GM18505 (cell line): ENCODE data around the gene ADAR.
"Not testable (repeated sequence)": the region's sequence is repeated elsewhere in the genome, so short reads cannot be mapped to it uniquely, and the experiment has no call there.

Source experiments
- ATAC-seq: cut with Tn5 transposase; IDR thresholded peaks from one replicate; pipeline ENCODE4 v1.9.1; 2021; ENCODE audit not compliant: unreplicated experiment
- POLR2A ChIP-seq: IDR thresholded peaks from 4 replicates; pipeline ENCODE4 v1.6.1; 2011; ENCODE audit warnings: borderline replicate concordance; ENCODE audit not compliant: insufficient read depth, insufficient read length; ENCODE audit errors: extremely low read depth

ADAR gene, protein sequence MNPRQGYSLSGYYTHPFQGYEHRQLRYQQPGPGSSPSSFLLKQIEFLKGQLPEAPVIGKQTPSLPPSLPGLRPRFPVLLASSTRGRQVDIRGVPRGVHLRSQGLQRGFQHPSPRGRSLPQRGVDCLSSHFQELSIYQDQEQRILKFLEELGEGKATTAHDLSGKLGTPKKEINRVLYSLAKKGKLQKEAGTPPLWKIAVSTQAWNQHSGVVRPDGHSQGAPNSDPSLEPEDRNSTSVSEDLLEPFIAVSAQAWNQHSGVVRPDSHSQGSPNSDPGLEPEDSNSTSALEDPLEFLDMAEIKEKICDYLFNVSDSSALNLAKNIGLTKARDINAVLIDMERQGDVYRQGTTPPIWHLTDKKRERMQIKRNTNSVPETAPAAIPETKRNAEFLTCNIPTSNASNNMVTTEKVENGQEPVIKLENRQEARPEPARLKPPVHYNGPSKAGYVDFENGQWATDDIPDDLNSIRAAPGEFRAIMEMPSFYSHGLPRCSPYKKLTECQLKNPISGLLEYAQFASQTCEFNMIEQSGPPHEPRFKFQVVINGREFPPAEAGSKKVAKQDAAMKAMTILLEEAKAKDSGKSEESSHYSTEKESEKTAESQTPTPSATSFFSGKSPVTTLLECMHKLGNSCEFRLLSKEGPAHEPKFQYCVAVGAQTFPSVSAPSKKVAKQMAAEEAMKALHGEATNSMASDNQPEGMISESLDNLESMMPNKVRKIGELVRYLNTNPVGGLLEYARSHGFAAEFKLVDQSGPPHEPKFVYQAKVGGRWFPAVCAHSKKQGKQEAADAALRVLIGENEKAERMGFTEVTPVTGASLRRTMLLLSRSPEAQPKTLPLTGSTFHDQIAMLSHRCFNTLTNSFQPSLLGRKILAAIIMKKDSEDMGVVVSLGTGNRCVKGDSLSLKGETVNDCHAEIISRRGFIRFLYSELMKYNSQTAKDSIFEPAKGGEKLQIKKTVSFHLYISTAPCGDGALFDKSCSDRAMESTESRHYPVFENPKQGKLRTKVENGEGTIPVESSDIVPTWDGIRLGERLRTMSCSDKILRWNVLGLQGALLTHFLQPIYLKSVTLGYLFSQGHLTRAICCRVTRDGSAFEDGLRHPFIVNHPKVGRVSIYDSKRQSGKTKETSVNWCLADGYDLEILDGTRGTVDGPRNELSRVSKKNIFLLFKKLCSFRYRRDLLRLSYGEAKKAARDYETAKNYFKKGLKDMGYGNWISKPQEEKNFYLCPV

DNA sequence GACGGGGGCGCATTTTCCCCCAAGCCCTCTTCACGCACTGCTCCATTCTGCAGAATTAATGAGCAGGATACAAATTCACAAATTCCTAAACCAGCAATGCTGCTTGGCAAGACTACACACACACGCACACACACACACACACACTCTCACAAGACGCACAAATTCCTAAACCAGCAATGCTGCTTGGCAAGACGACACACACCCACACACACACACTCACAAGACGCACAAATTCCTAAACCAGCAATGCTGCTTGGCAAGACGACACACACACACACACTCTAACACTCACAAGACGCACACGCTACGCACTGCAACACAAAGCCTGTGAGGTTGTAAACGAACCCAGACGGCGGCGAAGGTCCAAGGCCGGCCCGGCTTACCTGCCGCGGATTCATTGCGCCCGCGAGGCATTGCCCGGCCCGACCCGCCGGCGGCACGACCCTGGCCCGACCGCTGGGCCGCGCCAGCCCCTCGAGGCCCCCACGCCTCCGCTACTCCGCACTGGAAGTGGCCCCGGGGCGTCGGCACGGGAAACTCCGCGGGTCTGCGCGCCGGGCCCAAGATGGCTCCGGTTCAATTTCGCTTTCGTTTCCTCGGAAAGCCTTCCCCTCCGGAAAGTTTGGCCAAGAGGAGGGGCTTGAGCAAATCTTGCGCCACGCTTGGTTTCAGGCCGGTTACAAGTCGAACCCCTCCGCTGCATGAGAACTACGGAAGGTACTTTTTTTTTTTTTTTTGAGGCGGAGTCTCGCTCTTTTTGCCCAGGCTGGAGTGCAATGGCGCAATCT lies at the start of gene ADAR:
ADAR (minus strand) TSS at position 578 of the 788 bp plus-strand sequence; CDS start at position 398, 180 bp downstream.
- TF ChIP-seq POLR2A: peak; percentile 81

DNA sequence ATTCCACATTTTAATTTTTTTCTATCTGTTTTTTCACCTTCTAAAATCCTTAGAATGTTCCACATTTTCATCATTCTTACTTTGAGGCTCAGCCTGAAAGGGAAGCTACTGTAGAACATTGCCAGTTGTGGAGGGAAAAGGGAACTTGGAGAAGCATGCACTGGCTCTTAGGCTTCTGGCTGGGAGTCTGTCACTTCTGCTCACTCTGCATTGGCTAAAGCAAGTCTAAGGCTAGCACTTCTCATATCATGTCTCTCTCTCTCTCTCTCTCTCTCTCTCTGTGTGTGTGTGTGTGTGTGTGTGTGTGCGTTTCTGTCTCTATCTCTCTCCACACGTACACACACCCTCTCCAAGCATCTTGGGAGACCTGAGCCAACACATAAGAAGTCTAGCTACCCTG lies 49.6 kb upstream of the ADAR start:
- no peak for TF ChIP-seq POLR2A
- ATAC-seq: no peak

More for the DNA sequence above, at the start of gene ADAR:
- peak; percentile 53 for ATAC-seq

DNA sequence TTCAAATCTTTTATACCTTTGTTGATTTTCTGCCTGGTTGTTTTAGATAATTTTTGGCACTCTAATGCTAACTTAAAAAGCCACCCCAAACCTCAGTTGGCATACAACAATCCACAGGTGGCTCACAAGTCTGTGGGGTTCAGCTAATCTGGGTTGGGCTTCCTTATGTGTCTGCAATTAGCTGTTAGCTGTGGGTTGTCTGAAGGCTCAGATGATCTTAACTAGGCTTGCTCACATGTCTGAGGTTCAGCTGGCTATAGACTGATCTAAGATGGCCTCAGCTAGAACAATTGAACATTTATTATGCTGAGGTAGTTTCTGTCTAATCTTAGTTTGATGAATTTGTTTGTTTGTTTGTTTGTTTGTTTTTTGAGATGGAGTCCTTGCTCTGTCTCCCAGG lies 44.9 kb upstream of the ADAR start:
- ATAC-seq: no peak
- TF ChIP-seq POLR2A: no peak

DNA sequence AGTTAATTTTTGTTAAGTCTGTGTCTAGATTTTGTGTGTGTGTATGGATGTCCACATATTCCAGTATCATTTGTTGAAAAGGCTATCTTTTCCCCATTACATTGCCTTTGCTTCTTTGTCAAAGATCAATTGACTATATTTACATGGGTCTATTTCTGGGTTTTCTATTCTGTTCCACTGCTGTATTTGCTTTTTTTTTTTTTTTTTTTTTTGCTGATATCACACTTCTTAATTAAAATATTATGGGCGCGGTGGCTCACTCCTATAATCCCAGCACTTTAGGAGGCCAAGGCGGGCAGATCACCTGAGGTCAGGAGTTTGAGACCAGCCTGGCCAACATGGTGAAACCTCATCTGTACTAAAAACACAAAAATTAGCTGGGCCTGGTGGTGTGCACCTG lies 36.7 kb upstream of the ADAR start:
- not testable (repeated sequence) for ATAC-seq

DNA sequence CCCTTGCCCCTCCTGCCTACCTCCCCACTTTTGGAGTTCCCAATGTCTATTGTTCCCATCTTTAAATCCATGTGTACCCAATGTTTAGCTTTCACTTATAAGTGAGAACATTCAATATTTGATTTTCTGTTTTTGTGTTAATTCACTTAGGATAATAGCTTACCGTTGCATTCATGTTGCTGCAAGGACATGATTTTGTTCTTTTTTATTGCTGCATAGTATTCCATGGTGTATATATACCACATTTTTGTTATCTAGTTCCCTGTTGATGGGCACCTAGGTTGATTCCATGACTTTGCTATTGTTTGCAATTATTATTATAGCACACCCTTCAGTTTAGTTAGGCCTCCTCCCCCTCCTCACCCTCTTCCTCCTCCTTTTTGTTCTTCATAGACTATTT lies 33.5 kb upstream of the ADAR start:
- TF ChIP-seq POLR2A: no peak
- no peak for ATAC-seq

DNA sequence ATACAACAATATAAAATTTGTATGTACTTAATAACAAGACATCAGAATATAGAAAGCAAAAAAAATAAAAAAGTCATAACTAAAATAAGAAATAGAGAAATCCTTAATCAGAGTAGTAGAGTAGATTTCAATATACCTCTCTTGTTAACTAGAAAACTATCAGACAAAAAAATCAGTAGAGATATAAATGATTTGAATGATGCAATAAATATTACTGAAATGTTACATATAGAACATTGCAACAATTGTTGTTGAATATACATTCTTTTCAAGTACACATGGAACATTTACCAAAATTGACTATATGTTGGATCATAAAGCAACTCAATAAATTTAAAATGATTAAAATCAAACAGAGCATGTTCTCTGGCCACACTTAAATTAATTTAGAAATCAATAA lies 31.9 kb upstream of the ADAR start:
- ATAC-seq: no peak
- no peak for TF ChIP-seq POLR2A

DNA sequence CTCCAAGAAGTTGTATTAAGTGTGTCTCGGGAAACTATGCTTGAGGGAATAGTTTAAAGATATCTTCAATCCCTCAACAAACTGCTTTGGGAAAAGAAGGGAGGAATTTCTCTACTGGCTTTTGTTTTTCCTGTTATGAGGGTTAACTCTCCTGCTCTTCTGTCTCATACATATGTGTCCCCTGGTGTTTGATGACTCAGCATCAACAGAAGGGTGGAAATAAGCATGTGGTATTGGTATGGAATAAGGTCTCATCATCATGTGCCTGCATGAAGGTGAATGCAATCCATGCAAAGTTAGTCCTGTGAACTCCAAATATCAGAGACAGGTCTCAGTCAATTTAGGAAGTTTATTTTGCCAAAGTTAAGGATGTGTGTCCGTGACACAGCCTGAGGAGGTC lies 27.2 kb upstream of the ADAR start:
- no peak for ATAC-seq
- no peak for TF ChIP-seq POLR2A

DNA sequence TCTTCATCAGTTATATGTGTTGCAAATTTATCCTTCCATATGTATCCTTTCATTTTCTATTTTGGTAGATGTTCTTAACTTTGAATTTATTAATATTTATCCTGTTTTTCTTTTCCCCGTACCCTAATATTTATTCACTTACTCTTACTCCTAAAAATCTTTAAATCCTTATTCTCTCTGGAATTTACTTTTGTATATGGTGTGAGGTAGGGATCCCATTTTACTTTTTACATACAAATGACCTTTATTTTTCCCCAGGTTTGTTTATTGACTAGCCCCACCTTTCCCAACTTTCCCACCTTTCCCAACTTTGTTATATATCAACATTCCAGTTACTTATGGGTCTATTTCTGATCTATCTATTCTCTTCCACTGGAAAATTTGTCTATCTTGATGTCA lies 21.7 kb upstream of the ADAR start:
- no peak for TF ChIP-seq POLR2A
- ATAC-seq: no peak

DNA sequence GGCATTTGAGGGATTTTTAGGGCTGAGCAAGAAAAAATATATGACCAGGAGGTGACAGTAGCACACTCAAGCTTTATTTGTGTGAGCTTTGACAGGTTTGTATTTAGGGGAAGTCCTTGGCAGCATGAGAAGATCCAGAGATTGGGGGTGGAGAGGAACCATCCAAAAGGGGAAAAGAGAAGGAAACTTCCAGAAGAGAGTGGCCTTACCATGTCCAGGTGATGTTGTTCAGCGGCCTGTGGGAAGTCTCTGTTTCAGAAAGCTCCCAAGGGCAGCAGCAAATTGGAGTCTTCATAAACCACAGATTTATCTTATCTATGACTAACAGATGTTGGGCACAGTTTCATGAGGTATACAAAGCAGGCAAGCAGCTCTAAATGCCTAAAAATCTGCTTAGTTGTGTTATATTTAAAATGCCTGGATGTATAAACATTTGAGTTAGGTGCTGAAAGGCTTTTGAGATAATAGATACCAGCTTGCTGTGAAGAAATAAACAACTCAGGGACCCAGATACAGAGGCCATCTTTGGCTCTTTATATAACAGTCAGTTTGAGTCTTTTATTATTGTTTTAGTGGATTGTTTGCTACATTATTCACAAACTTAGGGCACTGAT lies 21.2 kb upstream of the ADAR start:
- no peak for ATAC-seq
- TF ChIP-seq POLR2A: no peak

DNA sequence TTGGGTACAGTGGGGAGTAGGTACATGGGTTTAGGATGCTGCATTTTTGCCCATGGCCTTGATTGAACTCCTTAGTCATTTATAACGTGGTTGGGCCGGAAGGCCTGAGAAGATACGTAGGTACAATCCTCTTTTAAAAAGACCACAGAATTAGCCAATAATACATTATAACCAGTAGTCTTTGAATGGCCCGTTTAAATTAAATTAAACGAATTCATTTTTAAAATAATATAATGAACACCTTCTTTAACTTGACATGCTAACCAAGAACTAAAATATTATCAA lies 20.1 kb upstream of the ADAR start:
- peak; percentile 2 for ATAC-seq
- no peak for TF ChIP-seq POLR2A

DNA sequence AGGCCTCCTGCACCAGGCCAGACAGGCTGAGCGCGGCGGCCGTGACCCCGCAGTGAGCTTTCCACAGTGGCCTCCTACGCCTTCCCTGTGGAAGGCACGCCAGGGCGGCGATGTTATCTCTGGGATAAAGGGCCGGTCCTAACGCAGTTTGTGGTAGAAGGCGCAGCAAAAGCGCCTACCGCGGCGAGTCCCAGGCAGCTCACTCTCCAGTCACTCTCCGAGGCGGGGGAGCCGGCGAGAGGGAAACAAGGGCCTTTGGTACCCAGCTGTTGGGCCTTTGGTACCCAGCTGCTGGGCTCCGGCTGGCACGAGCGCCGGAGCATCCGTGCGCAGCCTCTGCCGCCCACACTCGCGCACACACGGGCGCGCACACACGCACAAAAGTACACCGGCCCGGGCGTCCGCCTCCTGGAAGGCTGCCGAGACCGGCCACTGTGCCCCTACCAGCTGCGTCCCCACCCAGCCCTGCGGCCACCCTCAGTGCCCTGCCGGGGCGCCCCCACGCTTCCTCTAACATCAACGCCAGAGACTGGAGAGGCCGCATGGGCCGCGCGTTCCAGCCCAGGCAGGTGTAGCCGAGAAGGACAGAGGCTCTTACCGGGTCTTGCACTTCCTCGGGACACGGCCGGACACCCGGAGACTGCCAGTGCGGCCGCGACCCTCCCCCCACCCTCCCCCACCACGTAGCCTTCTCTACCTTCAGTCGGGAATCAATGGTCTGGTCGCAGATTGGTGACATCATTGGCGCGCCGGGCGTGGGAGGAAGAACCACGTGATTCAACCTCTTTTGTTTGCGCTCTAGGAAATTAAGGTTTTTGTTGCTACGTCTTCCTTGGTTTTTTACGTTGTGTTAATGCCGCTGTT lies 19.5 kb upstream of the ADAR start:
- ATAC-seq: peak; percentile 48
- peak; percentile 75 for TF ChIP-seq POLR2A
